Measurements from ENCODE around the gene EARS2. TPM values are rescaled to one million over a fixed set of nuclear protein-coding genes. Genes with fewer than 3 reads are reported as not detected.

The EARS2 gene
- total and polyA plus RNA-seq, 2 of the 8 experiments (the other 6 are each of a cell fraction or from before 2014, with no cell fraction given) = 47.8 to 111 TPM

DNA sequence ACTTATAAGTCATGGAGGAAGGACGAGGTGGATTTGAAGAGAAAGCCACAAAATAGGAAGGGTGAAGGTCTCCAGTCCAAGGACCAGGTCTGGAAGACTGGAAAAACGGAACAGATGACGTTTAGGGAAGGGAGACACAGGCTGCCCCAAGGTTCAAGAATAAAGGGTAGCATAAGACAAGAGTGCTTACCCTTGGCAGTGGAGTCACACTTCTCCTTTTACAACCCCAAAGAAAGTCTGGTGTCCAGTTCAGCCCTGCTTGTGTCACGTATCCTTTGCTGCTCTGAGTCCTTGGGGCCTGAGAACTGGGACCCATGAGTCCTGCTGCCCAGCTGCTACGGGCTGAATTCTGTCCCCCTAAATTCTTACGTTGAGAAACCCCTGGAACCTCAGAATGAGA, 33.8 kb downstream of the EARS2 start:
- Histone ChIP-seq H3K79me2 (ENCODE audit: control insufficient read depth in 1 of 2, insufficient read depth in 2 of 2, low read length in 2 of 2) (no peaks in the 10 kb centered on the region), H3K79me1 (ENCODE audit: low read depth, low read length) (no peaks in the 10 kb centered on the region), H3K23me2 (ENCODE audit: low read depth, low read length) (no peaks in the 10 kb centered on the region), H4K5ac (ENCODE audit: insufficient read length, low read depth, low read length) (no peak overlapping the region), H3K36me3 (ENCODE audit: control insufficient read depth in 2 of 4, insufficient read depth in 4 of 4, low read length in 3 of 4) (peaks cover 19 to 50% (median 47%) of the 10 kb centered on the region in 4 experiments), H4K8ac (ENCODE audit: extremely low read depth, insufficient read depth, low read length) (no peak overlapping the region), H3K27me3 (replicated peaks in 1 of 4; ENCODE audit: control insufficient read depth in 3 of 4, extremely low read depth in 1 of 4, insufficient read depth in 3 of 4, low read length in 3 of 4) (no peaks in the 10 kb centered on the region; a peak in 1 of 7 replicates), H3K18ac (ENCODE audit: extremely low read depth, low read length) (no peak overlapping the region), H3K27ac (ENCODE audit: low read depth, low read length) (no peak overlapping the region), H3K4ac (replicated peaks; ENCODE audit: insufficient read length, low read depth, low read length) (no peak overlapping the region), H2AK5ac (ENCODE audit: low read depth, low read length) (no peak overlapping the region), H3K56ac (replicated peaks; ENCODE audit: insufficient read length, low read depth, low read length) (no peak overlapping the region), H4K20me1 (replicated peaks in 1 of 2; ENCODE audit: control insufficient read depth in 1 of 2, insufficient read depth in 2 of 2, low read length in 2 of 2) (peaks cover 2 to 4% of the 10 kb centered on the region in 2 experiments), H3K9me3 (ENCODE audit: insufficient read depth in 2 of 2, low read depth in 1 of 2, low read length in 1 of 2) (no peaks in the 10 kb centered on the region), H2BK12ac (ENCODE audit: low read depth, low read length) (no peak overlapping the region), H3K4me3 (ENCODE audit: extremely low read depth in 1 of 4, insufficient read depth in 2 of 4, low read depth in 3 of 4, low read length in 4 of 4) (no peak overlapping the region), H3K23ac (ENCODE audit: insufficient read length) (no peak overlapping the region), H2BK15ac (ENCODE audit: low read length) (no peak overlapping the region), H3K4me2 (ENCODE audit: insufficient read depth in 1 of 2, low read depth in 2 of 2, low read length in 2 of 2) (no peak overlapping the region), H3K14ac (ENCODE audit: insufficient read length) (no peak overlapping the region), H2BK120ac (replicated peaks; ENCODE audit: low read depth, low read length) (no peak overlapping the region), H2BK20ac (ENCODE audit: low read length) (no peak overlapping the region), H4K91ac (replicated peaks; ENCODE audit: insufficient read length, low read length) (no peak overlapping the region), H3K4me1 (replicated peaks in 1 of 4; ENCODE audit: control insufficient read depth in 3 of 4, insufficient read depth in 4 of 4, low read length in 3 of 4) (no peaks in the 10 kb centered on the region), H2BK5ac (ENCODE audit: low read depth, low read length) (no peak overlapping the region), H3K9ac (replicated peaks in 1 of 4; ENCODE audit: extremely low read depth in 1 of 4, low read depth in 3 of 4, low read length in 3 of 4) (no peak overlapping the region), H2AFZ (ENCODE audit: low read length) (no peak overlapping the region)
- ChIA-PET CTCF (ENCODE audit: partially characterized antibody) (interaction anchor here (0.9 kb wide), 1 partner anchor 317 kb away, joined by 3 read pairs; no protein-coding TSS in a partner anchor), POLR2A (ENCODE audit: partially characterized antibody) (interaction anchor here (1.9 kb wide), 1 partner anchor 13 kb away, joined by 15 read pairs; the partner anchor contains the start of gene GGA2)
- no peak for FAIRE-seq
- no peak for DNase-seq (ENCODE audit: low read depth in 1 of 2, low spot score in 2 of 2)
- 89% methylated on average over 6 of the region's 6 CpGs; no CpG with 5 or more reads in 1 of the 2 experiments for WGBS, 2 experiments (ENCODE audit: extremely low coverage in 1 of 2, insufficient coverage in 1 of 2, insufficient read length in 1 of 2, insufficient replicate concordance in 2 of 2, low coverage in 1 of 2, low lambda C conversion rate in 2 of 2, missing lambda C conversion rate in 1 of 2)
- TF ChIP-seq CBX5 (IDR thresholded peaks at IDR 0.05; ENCODE audit: low read depth, low read length) (no peak), SIRT6 (IDR thresholded peaks at IDR 0.05; ENCODE audit: low read length) (no peak), NRF1 (IDR thresholded peaks at IDR 0.05; ENCODE audit: low read depth, low read length) (no peak)
- TF ChIP-seq, protein P1, sequence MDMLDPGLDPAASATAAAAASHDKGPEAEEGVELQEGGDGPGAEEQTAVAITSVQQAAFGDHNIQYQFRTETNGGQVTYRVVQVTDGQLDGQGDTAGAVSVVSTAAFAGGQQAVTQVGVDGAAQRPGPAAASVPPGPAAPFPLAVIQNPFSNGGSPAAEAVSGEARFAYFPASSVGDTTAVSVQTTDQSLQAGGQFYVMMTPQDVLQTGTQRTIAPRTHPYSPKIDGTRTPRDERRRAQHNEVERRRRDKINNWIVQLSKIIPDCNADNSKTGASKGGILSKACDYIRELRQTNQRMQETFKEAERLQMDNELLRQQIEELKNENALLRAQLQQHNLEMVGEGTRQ (IDR thresholded peaks at IDR 0.05; ENCODE audit: low read length) = no peak
